Chondrocyte (in vitro differentiated cells): Measurements from ENCODE around the gene MYPN. TPM values are rescaled to one million over a fixed set of nuclear protein-coding genes. Genes with fewer than 3 reads are reported as not detected.

Experiments
- DNase-seq: peaks from one replicate; pipeline ENCODE4 v3.0.0; 2021; ENCODE audit warnings: mixed read lengths, low spot score
- H3K27ac Mint-ChIP-seq: one replicate; pipeline ENCODE4 v1.8.0; 2021; ENCODE audit warnings: mild to moderate bottlenecking, moderate library complexity, mixed read lengths; ENCODE audit not compliant: unreplicated experiment
- H3K27me3 Mint-ChIP-seq: 2 replicates; pipeline ENCODE4 v1.8.0; 2021; ENCODE audit warnings: low read depth, mixed read lengths
- H3K36me3 Mint-ChIP-seq: 2 replicates; pipeline ENCODE4 v1.8.0; 2021; ENCODE audit warnings: low read depth, mixed read lengths
- H3K4me1 Mint-ChIP-seq: 2 replicates; pipeline ENCODE4 v1.8.0; 2021; ENCODE audit warnings: low read depth, mild to moderate bottlenecking, mixed read lengths
- H3K4me3 Mint-ChIP-seq: one replicate; pipeline ENCODE4 v1.8.0; 2021; ENCODE audit warnings: mild to moderate bottlenecking, moderate library complexity, mixed read lengths; ENCODE audit not compliant: unreplicated experiment
- H3K9me3 Mint-ChIP-seq: 2 replicates; pipeline ENCODE4 v1.8.0; 2021; ENCODE audit warnings: low read depth, mixed read lengths
- CTCF ChIP-seq: fragments of 200-600 bp; sonication (generic); IDR thresholded peaks from 2 replicates; pipeline ENCODE4 v1.5.0; 2021; ENCODE audit warnings: antibody characterized with exemption, mild to moderate bottlenecking, moderate library complexity
- total RNA-seq: library from RNA; stranded (reverse); gene quantifications from 3 replicates; pipeline ENCODE4 v1.2.1, GENCODE V29; 2021

The MYPN gene
- total RNA-seq, 1 donor from 2014 or later: 0.10 TPM

- no peaks in the 10 kb centered on the region for H3K36me3 Mint-ChIP-seq
- H3K4me1 Mint-ChIP-seq: peaks cover 53% of the 10 kb centered on the region
- H3K4me3 Mint-ChIP-seq: no peak overlapping the region
- no peaks in the 10 kb centered on the region for H3K9me3 Mint-ChIP-seq
- no peak for TF ChIP-seq CTCF
- no peak for DNase-seq
- no peak overlapping the region for H3K27ac Mint-ChIP-seq
- no peaks in the 10 kb centered on the region for H3K27me3 Mint-ChIP-seq
Observed at GRCh38 chr10:68107651-68108050, 1.6 kb upstream of the MYPN start.

- Mint-ChIP-seq H3K36me3 (no peaks in the 10 kb centered on the region), H3K4me3 (no peak overlapping the region), H3K27me3 (no peaks in the 10 kb centered on the region), H3K9me3 (no peaks in the 10 kb centered on the region), H3K4me1 (peaks cover 49% of the 10 kb centered on the region), H3K27ac (no peak overlapping the region)
- TF ChIP-seq CTCF: no peak
- no peak for DNase-seq
Observed at GRCh38 chr10:68108051-68108450, 1.2 kb upstream of the MYPN start.

DNA sequence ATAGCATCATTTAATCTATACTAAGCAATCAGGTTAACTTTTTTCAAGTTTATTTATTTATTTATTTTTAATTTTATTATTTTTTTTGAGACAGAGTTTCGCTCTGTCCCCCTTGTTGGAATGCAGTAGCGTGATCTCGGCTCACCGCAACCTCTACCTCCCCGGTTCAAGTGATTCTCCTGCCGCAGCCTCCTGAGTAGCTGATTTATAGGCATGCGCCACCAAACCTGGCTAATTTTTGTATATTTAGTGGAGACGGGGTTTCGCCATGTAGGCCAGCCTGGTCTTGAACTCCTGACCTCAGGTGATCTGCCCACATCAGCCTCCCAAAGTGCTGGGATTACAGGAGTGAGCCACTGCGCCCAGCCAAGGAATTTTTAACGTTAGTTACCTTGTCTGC is 635 bp upstream of the MYPN start:
- Mint-ChIP-seq H3K36me3 (no peaks in the 10 kb centered on the region), H3K4me1 (peaks cover 43% of the 10 kb centered on the region), H3K27me3 (no peaks in the 10 kb centered on the region), H3K9me3 (no peaks in the 10 kb centered on the region), H3K4me3 (no peak overlapping the region), H3K27ac (no peak overlapping the region)
- no peak for TF ChIP-seq CTCF
- DNase-seq: no peak

- Mint-ChIP-seq H3K36me3 (no peaks in the 10 kb centered on the region), H3K4me3 (peak overlapping the region; percentile 1), H3K4me1 (peaks cover 36% of the 10 kb centered on the region), H3K27ac (peak overlapping the region; percentile 25), H3K27me3 (no peaks in the 10 kb centered on the region), H3K9me3 (no peaks in the 10 kb centered on the region)
- DNase-seq: no peak
- no peak for TF ChIP-seq CTCF
Observed at GRCh38 chr10:68110027-68110426, 739 bp downstream of the MYPN start.

DNA sequence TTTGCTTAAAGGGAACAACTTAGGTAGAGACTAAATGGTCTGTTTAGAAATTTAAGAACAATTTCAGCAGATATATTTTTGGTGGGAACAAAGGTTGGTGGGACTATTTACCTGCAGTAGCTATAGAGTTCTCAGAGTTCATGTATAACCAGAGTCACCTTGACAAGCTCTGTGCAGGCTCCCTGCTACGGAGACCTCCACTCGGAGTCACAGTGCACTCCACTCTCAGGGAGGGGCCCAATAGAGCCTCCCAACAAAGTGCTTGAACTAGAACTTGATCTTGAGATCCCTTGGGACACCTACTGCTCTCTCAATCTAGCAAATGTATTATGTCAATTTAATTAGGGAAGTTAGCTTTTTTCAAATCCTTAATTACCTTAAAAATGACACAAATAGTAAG is 2.3 kb downstream of the MYPN start:
- no peaks in the 10 kb centered on the region for H3K27me3 Mint-ChIP-seq
- H3K27ac Mint-ChIP-seq: no peak overlapping the region
- H3K4me3 Mint-ChIP-seq: no peak overlapping the region
- no peaks in the 10 kb centered on the region for H3K9me3 Mint-ChIP-seq
- H3K36me3 Mint-ChIP-seq: no peaks in the 10 kb centered on the region
- no peak for DNase-seq
- H3K4me1 Mint-ChIP-seq: peaks cover 23% of the 10 kb centered on the region
- no peak for TF ChIP-seq CTCF
